Testis (tissue), 5 donors: ENCODE measurements around the gene DUSP28. TPM values are rescaled to one million over a fixed set of nuclear protein-coding genes. Genes with fewer than 3 reads are reported as not detected.

ENCODE experiments used
- DNase-seq: peaks from one replicate; pipeline ENCODE4 v3.0.0-alpha.2; 2019
- H3K27ac ChIP-seq, 2 donors: fragments of 200-600 bp; sonication (generic); one replicate each; pipeline ENCODE4 v1.5.1; 2019
- H3K27me3 ChIP-seq: fragments of 200-600 bp; sonication (generic); one replicate; pipeline ENCODE4 v1.5.1; 2019
- H3K36me3 ChIP-seq: fragments of 200-600 bp; sonication (generic); one replicate; pipeline ENCODE4 v1.5.1; 2017; ENCODE audit warnings: low read depth; ENCODE audit errors: missing control alignments
- H3K4me1 ChIP-seq: fragments of 200-600 bp; sonication (generic); one replicate; pipeline ENCODE4 v1.5.1; 2019
- H3K4me3 ChIP-seq, 2 donors: fragments of 200-600 bp; sonication (generic); one replicate each; pipeline ENCODE4 v1.5.1; 2017 to 2019
- H3K9me3 ChIP-seq: fragments of 200-600 bp; sonication (generic); one replicate; pipeline ENCODE4 v1.5.1; 2017
- POLR2A ChIP-seq: fragments of 450-650 bp; IDR thresholded peaks from one replicate; pipeline ENCODE4 v1.6.1; 2017; ENCODE audit warnings: antibody characterized with exemption, mild to moderate bottlenecking, moderate library complexity
- WGBS, 2 donors: methylation state at CpG; one replicate each; pipeline ENCODE4 v1.1.5; 2018; 5-methylcytosine and 5-hydroxymethylcytosine counted together
- intact Hi-C: fragments of 100-400 bp; cut with DNase I; formaldehyde crosslinking; loops from one replicate; pipeline ENCODE4 v1.15.1; 2023; ENCODE audit warnings: low total_unique reads
- long read RNA-seq, 2 donors: transcript quantifications; one replicate each; lab custom pipeline, GENCODE V29; 2026
- polyA plus RNA-seq: library from polyadenylated mRNA; stranded (reverse); fragments of 350-450 nt; fragmentation: Illumina TruSeq; extraction: RNeasy Lipid Tissue Mini Kit (QIAGEN cat#74804); gene quantifications from one replicate; pipeline ENCODE4 v1.2.3, GENCODE V29; 2014; ENCODE audit warnings: low read depth, low replicate concordance; ENCODE audit not compliant: insufficient read depth
- total RNA-seq, 2 donors: library from RNA; depleted of rRNA; stranded (reverse); fragments of >200 nt; gene quantifications; one replicate each; pipeline ENCODE4 v1.2.3, GENCODE V29; 2016
- TF ChIP-seq, protein P1 (sequence below), 3 experiments: fragments of 450-650 bp in 2 of 3; fragments of 200-600 bp in 1 of 3; sonication (generic) in 1 of 3; IDR thresholded peaks; one replicate each; pipeline ENCODE4 v1.5.1; 2016 to 2019; ENCODE audit warnings: antibody characterized with exemption in 3 of 3, mild to moderate bottlenecking in 2 of 3, moderate library complexity in 1 of 3

DUSP28 gene
- 10 to 100 TPM; 24.7 to 37.6 TPM for total RNA-seq
- polyA plus RNA-seq, result 19.3 TPM
- long read RNA-seq, donor 1, partial matches to known transcripts, result 0 of 5 reads
- long read RNA-seq, donor 1, other reads (novel, unspliced or antisense), result 0 of 5 reads
- long read RNA-seq, donor 2, partial matches to known transcripts, result 0 of 5 reads
- long read RNA-seq, donor 2, other reads (novel, unspliced or antisense), result 0 of 5 reads

DNA sequence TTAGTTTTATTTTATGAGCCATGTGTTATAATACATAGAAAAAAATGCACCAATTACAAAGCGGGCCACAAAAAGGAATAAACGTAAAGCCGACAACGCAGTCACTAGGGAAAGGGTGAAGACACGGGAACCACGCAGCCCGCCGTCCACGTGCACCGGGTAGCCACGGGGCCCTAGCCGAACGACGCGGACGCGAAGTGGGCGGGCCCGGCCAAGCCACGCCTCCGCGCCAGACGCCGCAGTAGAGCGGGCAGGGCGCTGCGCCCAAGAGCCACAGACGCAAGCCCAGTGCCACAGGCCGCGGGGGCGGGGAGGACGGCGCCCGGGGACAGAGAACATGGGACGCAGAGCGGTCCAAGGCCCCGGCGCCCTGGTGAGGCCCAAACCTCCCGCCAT, at the start of gene DUSP28:
Gene DUSP28 (plus strand): TSS at position 274 of the 396 bp plus-strand sequence. CDS start 328 bp downstream, outside the sequence.
- Histone ChIP-seq H3K9me3 (no peaks in the 10 kb centered on the region), H3K4me1 (peaks cover 44% of the 10 kb centered on the region), H3K4me3 (peak within 1 kb of the TSS; percentile 87 to 97), H3K36me3 (no peaks in the 10 kb centered on the region), H3K27ac (peak within 1 kb of the TSS; percentile 99), H3K27me3 (no peaks in the 10 kb centered on the region)
- WGBS, 2 donors, result 0 to 1% methylated on average over 31 to 33 of the region's 39 CpGs
- peak; percentile 94 for DNase-seq
- intact Hi-C loops, result no loop called here
- TF ChIP-seq, protein P1, sequence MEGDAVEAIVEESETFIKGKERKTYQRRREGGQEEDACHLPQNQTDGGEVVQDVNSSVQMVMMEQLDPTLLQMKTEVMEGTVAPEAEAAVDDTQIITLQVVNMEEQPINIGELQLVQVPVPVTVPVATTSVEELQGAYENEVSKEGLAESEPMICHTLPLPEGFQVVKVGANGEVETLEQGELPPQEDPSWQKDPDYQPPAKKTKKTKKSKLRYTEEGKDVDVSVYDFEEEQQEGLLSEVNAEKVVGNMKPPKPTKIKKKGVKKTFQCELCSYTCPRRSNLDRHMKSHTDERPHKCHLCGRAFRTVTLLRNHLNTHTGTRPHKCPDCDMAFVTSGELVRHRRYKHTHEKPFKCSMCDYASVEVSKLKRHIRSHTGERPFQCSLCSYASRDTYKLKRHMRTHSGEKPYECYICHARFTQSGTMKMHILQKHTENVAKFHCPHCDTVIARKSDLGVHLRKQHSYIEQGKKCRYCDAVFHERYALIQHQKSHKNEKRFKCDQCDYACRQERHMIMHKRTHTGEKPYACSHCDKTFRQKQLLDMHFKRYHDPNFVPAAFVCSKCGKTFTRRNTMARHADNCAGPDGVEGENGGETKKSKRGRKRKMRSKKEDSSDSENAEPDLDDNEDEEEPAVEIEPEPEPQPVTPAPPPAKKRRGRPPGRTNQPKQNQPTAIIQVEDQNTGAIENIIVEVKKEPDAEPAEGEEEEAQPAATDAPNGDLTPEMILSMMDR (IDR thresholded peaks at IDR 0.05), result no peak
- TF ChIP-seq POLR2A, result no peak

GRCh38 chr2:240510513-240511210, 49.5 kb upstream of the DUSP28 start:
- 85 to 88% methylated on average over 11 to 12 of the region's 12 CpGs for WGBS, 2 donors
- no peaks in the 10 kb centered on the region for H3K27me3 ChIP-seq
- intact Hi-C loops, result no loop called here
- H3K4me1 ChIP-seq, result no peaks in the 10 kb centered on the region
- H3K4me3 ChIP-seq, result no peak overlapping the region
- TF ChIP-seq, protein P1 (IDR thresholded peaks at IDR 0.05), result no peak
- TF ChIP-seq POLR2A, result no peak
- no peaks in the 10 kb centered on the region for H3K9me3 ChIP-seq
- DNase-seq, result no peak
- H3K27ac ChIP-seq, result no peak overlapping the region
- no peaks in the 10 kb centered on the region for H3K36me3 ChIP-seq

DNA sequence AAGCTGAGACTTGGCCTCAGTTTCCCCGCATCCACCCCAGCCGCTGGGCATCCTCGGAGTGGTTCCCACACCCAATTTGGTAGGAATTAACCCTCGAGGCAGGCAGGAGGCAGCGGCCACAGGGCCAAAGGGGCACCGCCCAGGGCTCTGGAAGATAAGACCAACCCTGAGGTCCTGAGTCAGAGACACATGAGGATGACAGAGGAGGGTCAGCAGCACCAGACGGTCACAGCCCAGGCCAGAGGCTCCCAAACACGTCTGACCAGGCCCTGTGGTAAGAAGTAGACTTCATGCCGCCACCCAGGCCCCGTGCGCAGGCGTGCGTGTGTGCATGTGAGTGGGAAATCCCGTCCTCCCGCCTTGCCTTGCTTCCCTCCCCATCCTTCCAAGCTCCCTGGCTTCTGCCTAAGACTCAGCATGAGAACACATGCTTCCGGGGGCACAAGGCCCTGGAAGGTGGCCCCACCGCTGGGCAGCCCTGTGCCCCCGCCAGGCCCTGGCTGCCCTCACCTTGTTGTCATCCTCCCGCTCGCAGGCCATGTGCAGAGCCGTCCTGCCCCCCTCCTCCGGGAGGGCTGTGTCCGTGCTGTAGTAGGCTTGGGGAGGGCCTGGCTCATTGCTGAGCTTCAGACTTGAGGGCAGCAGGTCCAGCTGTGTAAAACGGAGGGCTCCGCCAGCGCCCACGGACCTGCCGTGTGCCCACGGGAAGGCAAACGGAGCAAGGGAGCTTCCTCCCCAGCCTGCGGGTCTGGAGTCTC, 48.6 kb upstream of the DUSP28 start:
- Histone ChIP-seq H3K9me3 (no peaks in the 10 kb centered on the region), H3K4me3 (no peak overlapping the region), H3K4me1 (no peaks in the 10 kb centered on the region), H3K27me3 (no peaks in the 10 kb centered on the region), H3K27ac (no peak overlapping the region), H3K36me3 (no peaks in the 10 kb centered on the region)
- DNase-seq, result no peak
- intact Hi-C loops, result no loop called here
- WGBS, 2 donors, result 92 to 95% methylated on average over 10 to 31 of the region's 31 CpGs
- no peak for TF ChIP-seq POLR2A

DNA sequence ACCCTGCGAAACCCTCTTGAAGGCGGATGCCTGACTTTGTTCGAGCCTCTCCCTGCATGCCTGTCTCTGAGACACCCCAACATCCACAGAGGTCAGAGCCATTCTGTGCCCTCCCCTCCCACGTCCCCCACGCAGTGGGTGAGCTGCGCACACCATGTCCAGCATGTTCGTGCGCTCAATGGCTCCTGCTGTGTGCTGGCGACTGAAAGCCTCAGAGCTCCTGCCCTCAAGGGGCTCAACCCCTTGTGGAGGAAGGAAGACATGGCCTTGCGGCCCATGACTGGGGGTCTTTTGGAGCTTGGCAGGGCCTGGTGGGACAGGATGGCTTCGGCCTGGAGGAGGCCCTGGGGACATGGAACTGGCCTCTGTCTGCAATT, 48.1 kb upstream of the DUSP28 start:
- Histone ChIP-seq H3K4me3 (no peak overlapping the region), H3K27ac (no peak overlapping the region), H3K4me1 (no peaks in the 10 kb centered on the region), H3K27me3 (no peaks in the 10 kb centered on the region), H3K36me3 (no peaks in the 10 kb centered on the region), H3K9me3 (no peaks in the 10 kb centered on the region)
- WGBS, 2 donors, result 89 to 98% methylated on average over 5 to 11 of the region's 11 CpGs
- intact Hi-C loops, result no loop called here
- DNase-seq, result no peak
- TF ChIP-seq, protein P1 (IDR thresholded peaks at IDR 0.05), result no peak
- no peak for TF ChIP-seq POLR2A
